MV-4-11 (cell line): ENCODE measurements around the gene ARHGEF7.

Experiments used
- DNase-seq: peaks from one replicate; lab custom pipeline; 2025; lab: John Stamatoyannopoulos, UW

Gene ARHGEF7

GRCh38 chr13:111325941-111326620, 211.0 kb downstream of the ARHGEF7 start:
- no peak for DNase-seq

- DNase-seq = no peak
These were observed 211.5 kb downstream of the ARHGEF7 start for GRCh38 chr13:111326621-111326965.

GRCh38 chr13:111326981-111327642, 212.0 kb downstream of the ARHGEF7 start:
- DNase-seq = no peak

- DNase-seq = no peak
These were observed 212.8 kb downstream of the ARHGEF7 start for GRCh38 chr13:111327730-111328573.

GRCh38 chr13:111328574-111329410, 213.7 kb downstream of the ARHGEF7 start:
- no peak for DNase-seq

GRCh38 chr13:111329641-111330040, 214.5 kb downstream of the ARHGEF7 start:
- DNase-seq = no peak

GRCh38 chr13:111330066-111330610, 215.0 kb downstream of the ARHGEF7 start:
- no peak for DNase-seq

- no peak for DNase-seq
These were observed 220.2 kb downstream of the ARHGEF7 start for GRCh38 chr13:111335298-111335697.

- DNase-seq = no peak
These were observed 221.6 kb downstream of the ARHGEF7 start for GRCh38 chr13:111336666-111337065.

GRCh38 chr13:111337206-111337605, 222.1 kb downstream of the ARHGEF7 start:
- DNase-seq = no peak

- DNase-seq = no peak
These were observed 222.6 kb downstream of the ARHGEF7 start for GRCh38 chr13:111337741-111338140.

- DNase-seq = no peak
These were observed 223.7 kb downstream of the ARHGEF7 start for GRCh38 chr13:111338841-111339240.

- DNase-seq = no peak
These were observed 224.4 kb downstream of the ARHGEF7 start for GRCh38 chr13:111339366-111340143.

GRCh38 chr13:111341886-111342285, 226.8 kb downstream of the ARHGEF7 start:
- DNase-seq = no peak

- DNase-seq = no peak
These were observed 227.6 kb downstream of the ARHGEF7 start for GRCh38 chr13:111342721-111343120.

- DNase-seq = no peak
These were observed 228.2 kb downstream of the ARHGEF7 start for GRCh38 chr13:111343186-111343805.

- DNase-seq = no peak
These were observed 229.5 kb downstream of the ARHGEF7 start for GRCh38 chr13:111344471-111345191.

GRCh38 chr13:111345682-111346081, 230.6 kb downstream of the ARHGEF7 start:
- DNase-seq = no peak

- DNase-seq = no peak
These were observed 231.1 kb downstream of the ARHGEF7 start for GRCh38 chr13:111346101-111346680.
